Measurements from ENCODE around the gene STARD10. TPM values are rescaled to one million over a fixed set of nuclear protein-coding genes. Genes with fewer than 3 reads are reported as not detected.
A peak's percentile ranks its signal among the peaks of the same experiment; 100 is the strongest.
"Not testable (repeated sequence)": the region's sequence is repeated elsewhere in the genome, so short reads cannot be mapped to it uniquely, and the experiment has no call there.

STARD10 gene
- total RNA-seq, 2 donors from 2014 or later: 122 to 209 TPM

- intact Hi-C loops (cut with DNase I): no loop called here
- H3K27me3 ChIP-seq: no peaks in the 10 kb centered on the region
- H3K9me3 ChIP-seq: no peaks in the 10 kb centered on the region
- DNase-seq (peak; percentile 84 to 89 (median 86)), ATAC-seq (peak; percentile 94)
- H3K4me3 ChIP-seq: peak within 1 kb of the TSS; percentile 50 to 69
- peaks cover 0 to 2% of the 10 kb centered on the region in 2 donors for H3K36me3 ChIP-seq (replicated peaks in 1 of 2; ENCODE audit: insufficient read depth in 1 of 2, low read depth in 2 of 2)
- peak within 1 kb of the TSS; percentile 95 to 99 (median 98) for H3K27ac ChIP-seq
- WGBS, 2 donors: 0 to 1% methylated on average over 3 to 70 of the region's 75 CpGs
- peaks cover 23% of the 10 kb centered on the region for H3K4me1 ChIP-seq
- TF ChIP-seq POLR2A (IDR thresholded peaks at IDR 0.05) (peak; percentile 67 to 81 (median 76)), CTCF (IDR thresholded peaks at IDR 0.05) (peak in 6 of 7 experiments; percentile 22 to 66 (median 38))
Observed at GRCh38 chr11:72814286-72815109, 20.7 kb upstream of the STARD10 start, which contains the start of gene ATG16L2. TSS of gene ATG16L2 (plus strand) at chr11:72814411. CDS start at chr11:72814446, 35 bp downstream.

- Histone ChIP-seq H3K4me3 (peak overlapping the region; percentile 50 to 69), H3K9me3 (no peaks in the 10 kb centered on the region), H3K4me1 (peaks cover 23% of the 10 kb centered on the region), H3K36me3 (replicated peaks in 1 of 2; ENCODE audit: insufficient read depth in 1 of 2, low read depth in 2 of 2) (peaks cover 0 to 2% of the 10 kb centered on the region in 2 donors), H3K27ac (peak overlapping the region; percentile 95 to 99 (median 98)), H3K27me3 (no peaks in the 10 kb centered on the region)
- DNase-seq: peak; percentile 81 to 87 (median 81)
- TF ChIP-seq POLR2A (IDR thresholded peaks at IDR 0.05) (peak in 1 of 3 donors; percentile 58), CTCF (IDR thresholded peaks at IDR 0.05) (no peak)
- intact Hi-C loops (cut with DNase I): no loop called here
- 0% methylated on average over 11 to 31 of the region's 47 CpGs for WGBS, 2 donors
- ATAC-seq: peak; percentile 88
Observed at GRCh38 chr11:72813740-72814285, 20.0 kb upstream of the STARD10 start.

GRCh38 chr11:72812967-72813739, 19.3 kb upstream of the STARD10 start:
- H3K9me3 ChIP-seq: no peaks in the 10 kb centered on the region
- intact Hi-C loops (cut with DNase I): no loop called here
- TF ChIP-seq POLR2A (IDR thresholded peaks at IDR 0.05): no peak
- peak in 6 of 7 experiments; percentile 22 to 53 (median 42) for TF ChIP-seq CTCF (IDR thresholded peaks at IDR 0.05)
- ATAC-seq (no peak), DNase-seq (peak; percentile 44 to 58 (median 54))
- no peaks in the 10 kb centered on the region for H3K36me3 ChIP-seq (replicated peaks in 1 of 2; ENCODE audit: insufficient read depth in 1 of 2, low read depth in 2 of 2)
- H3K4me3 ChIP-seq: peak overlapping the region; percentile 50 to 69
- peaks cover 23% of the 10 kb centered on the region for H3K4me1 ChIP-seq
- no peaks in the 10 kb centered on the region for H3K27me3 ChIP-seq
- H3K27ac ChIP-seq: peak overlapping the region; percentile 95 to 99 (median 98)
- WGBS, 2 donors: 15 to 17% methylated on average over 9 to 24 of the region's 24 CpGs

- intact Hi-C loops (cut with DNase I): no loop called here
- WGBS, 2 donors: 27 to 32% methylated on average over 3 to 4 of the region's 4 CpGs
- Histone ChIP-seq H3K9me3 (no peaks in the 10 kb centered on the region), H3K27me3 (no peaks in the 10 kb centered on the region), H3K27ac (peak overlapping the region in 2 of 4 donors; percentile 95 to 98), H3K36me3 (replicated peaks in 1 of 2; ENCODE audit: insufficient read depth in 1 of 2, low read depth in 2 of 2) (no peaks in the 10 kb centered on the region), H3K4me3 (no peak overlapping the region), H3K4me1 (peaks cover 23% of the 10 kb centered on the region)
- DNase-seq (peak in 1 of 4 donors; percentile 43), ATAC-seq (no peak)
- TF ChIP-seq POLR2A (IDR thresholded peaks at IDR 0.05) (no peak), CTCF (IDR thresholded peaks at IDR 0.05) (no peak)
Observed at GRCh38 chr11:72812604-72812966, 18.7 kb upstream of the STARD10 start.

- ATAC-seq; intact Hi-C loops (cut with DNase I); H3K27me3 ChIP-seq; H3K4me3 ChIP-seq; H3K27ac ChIP-seq; H3K36me3 ChIP-seq (replicated peaks in 1 of 2; ENCODE audit: insufficient read depth in 1 of 2, low read depth in 2 of 2); DNase-seq; H3K9me3 ChIP-seq: not testable (repeated sequence)
- WGBS, 2 donors: 92 to 95% methylated on average over 10 of the region's 10 CpGs
- H3K4me1 ChIP-seq: peaks cover 23% of the 10 kb centered on the region
Observed at GRCh38 chr11:72811686-72812085, 17.8 kb upstream of the STARD10 start.
